GM12878 (cell line): ENCODE data around the gene CLIP2. TPM values are rescaled to one million over a fixed set of nuclear protein-coding genes. Genes with fewer than 3 reads are reported as not detected.
A peak's percentile ranks its signal among the peaks of the same experiment; 100 is the strongest.

Experiments
- ATAC-seq: fragments of 200-7000 bp; cut with Tn5 transposase; 3 replicates; pipeline ENCODE4 v1.9.1; 2020; ENCODE audit warnings: mild to moderate bottlenecking, moderate library complexity
- BruUV-seq: library from RNA; stranded (reverse); fragments of 400-500 nt; replicated peaks from 2 replicates; lab custom pipeline; 2021; lab: Mats Ljungman, UMichigan
- CTCF ChIA-PET: fragments of 300-600 bp; sonication (Branson Sonifier 250); formaldehyde crosslinking; extraction: SDS; loops from one replicate; lab custom pipeline; 2021; ENCODE audit warnings: inconsistent platforms; lab: Yijun Ruan, JAX
- POLR2A ChIA-PET: fragments of 350-600 bp; formaldehyde crosslinking; extraction: SDS; loops from one replicate; lab custom pipeline; 2021; ENCODE audit warnings: inconsistent platforms; lab: Charles Lee
- RAD21 ChIA-PET: fragments of 300-600 bp; sonication (Branson Sonifier 250); formaldehyde crosslinking; loops from one replicate; lab custom pipeline; 2023; ENCODE audit warnings: antibody characterized with exemption; ENCODE audit not compliant: unreplicated experiment; lab: Charles Lee
- SMC1A ChIA-PET: fragments of 300-600 bp; sonication (Branson Sonifier 250); formaldehyde crosslinking; loops from one replicate; lab custom pipeline; 2023; ENCODE audit not compliant: unreplicated experiment, uncharacterized antibody; lab: Charles Lee
- DNase-seq: peaks from one replicate; pipeline ENCODE4 v3.0.0-alpha.2; 2011; ENCODE audit warnings: low read depth, low spot score
- FAIRE-seq: peaks from 3 replicates; lab custom pipeline; 2011; peaks lifted over from hg19 to GRCh38; lab: Jason Lieb, UNC
- H2AFZ ChIP-seq: 2 replicates; pipeline ENCODE4 v1.6.0; 2011; ENCODE audit warnings: low read depth, low read length, control low read depth; ENCODE audit not compliant: control insufficient read depth
- H3K27ac ChIP-seq: 2 replicates; pipeline ENCODE4 v1.5.1; 2011; ENCODE audit warnings: control low read depth; ENCODE audit not compliant: control insufficient read depth, insufficient read depth
- H3K27me3 ChIP-seq, 2 experiments: replicated peaks in 1 of 2; 2 replicates each; pipeline versions ENCODE4 v1.6.0 to v1.6.1; 2011; ENCODE audit warnings: low read length in 1 of 2; ENCODE audit not compliant: control insufficient read depth in 2 of 2, insufficient read depth in 2 of 2
- H3K36me3 ChIP-seq, 2 experiments: 2 replicates each; pipeline ENCODE4 v1.5.1; 2011; ENCODE audit warnings: low read length in 1 of 2; ENCODE audit not compliant: control insufficient read depth in 2 of 2, insufficient read depth in 2 of 2
- H3K4me1 ChIP-seq: 2 replicates; pipeline ENCODE4 v1.6.1; 2011; ENCODE audit warnings: mild to moderate bottlenecking, low read length, moderate library complexity, mixed read lengths; ENCODE audit not compliant: control insufficient read depth, insufficient read depth
- H3K4me2 ChIP-seq: 2 replicates; pipeline ENCODE4 v1.6.0; 2011; ENCODE audit warnings: control low read depth; ENCODE audit not compliant: control insufficient read depth, insufficient read depth
- H3K4me3 ChIP-seq: fragments of 200-600 bp; sonication (generic); 2 replicates; pipeline ENCODE4 v1.5.1; 2016
- H3K79me2 ChIP-seq: 2 replicates; pipeline ENCODE4 v1.6.0; 2011; ENCODE audit warnings: low read length; ENCODE audit not compliant: control insufficient read depth, insufficient read depth
- H3K9ac ChIP-seq: 2 replicates; pipeline ENCODE4 v1.8.0; 2011; ENCODE audit warnings: low read length, control low read depth, mixed read lengths; ENCODE audit not compliant: control insufficient read depth, insufficient read depth
- H3K9me3 ChIP-seq: replicated peaks from 3 replicates; pipeline ENCODE4 v1.5.1; 2011; ENCODE audit warnings: mild to moderate bottlenecking, low read length; ENCODE audit not compliant: control insufficient read depth, insufficient read depth
- H4K20me1 ChIP-seq: 2 replicates; pipeline ENCODE4 v1.6.0; 2011; ENCODE audit not compliant: control insufficient read depth, insufficient read depth
- CHD4 ChIP-seq: fragments of 200-600 bp; sonication (generic); IDR thresholded peaks from 2 replicates; pipeline ENCODE4 v1.6.1; 2016; ENCODE audit warnings: mild to moderate bottlenecking
- EED ChIP-seq: sonication (generic); IDR thresholded peaks from 2 replicates; pipeline ENCODE4 v1.6.1; 2016; ENCODE audit warnings: antibody characterized with exemption, low read depth
- IKZF1 ChIP-seq: fragments of 450-650 bp; conservative IDR thresholded peaks from 2 replicates; pipeline ENCODE4 v1.6.1; 2017; ENCODE audit warnings: antibody characterized with exemption, mild to moderate bottlenecking
- JUND ChIP-seq: IDR thresholded peaks from 2 replicates; pipeline ENCODE4 v1.6.1; 2012; ENCODE audit warnings: low read depth, mild to moderate bottlenecking, low read length, improper control_type of control experiment, moderate library complexity
- LARP7 ChIP-seq: fragments of 450-650 bp; IDR thresholded peaks from 2 replicates; pipeline ENCODE4 v1.6.1; 2017; ENCODE audit warnings: mild to moderate bottlenecking
- MTA2 ChIP-seq: fragments of 450-650 bp; IDR thresholded peaks from 2 replicates; pipeline ENCODE4 v1.6.1; 2016; ENCODE audit warnings: low read depth, mild to moderate bottlenecking, moderate library complexity
- MYB ChIP-seq: fragments of 150-350 bp; IDR thresholded peaks from 2 replicates; pipeline ENCODE4 v1.6.1; 2014; ENCODE audit warnings: mild to moderate bottlenecking, low read depth, low read length, borderline replicate concordance
- MYC ChIP-seq: IDR thresholded peaks from 2 replicates; pipeline ENCODE4 v1.6.1; 2011; ENCODE audit warnings: mild to moderate bottlenecking, low read length, moderate library complexity, inconsistent platforms; ENCODE audit not compliant: insufficient read depth, insufficient replicate concordance, insufficient read length, severe bottlenecking
- POU2F2 ChIP-seq: IDR thresholded peaks from 3 replicates; pipeline ENCODE4 v1.6.1; 2011; ENCODE audit warnings: low read depth, mild to moderate bottlenecking, low read length, borderline replicate concordance
- RCOR1 ChIP-seq: conservative IDR thresholded peaks from 2 replicates; pipeline ENCODE4 v1.6.1; 2012; ENCODE audit warnings: low read depth, low read length, improper control_type of control experiment
- TCF12 ChIP-seq: IDR thresholded peaks from 2 replicates; pipeline ENCODE4 v1.6.1; 2011; ENCODE audit warnings: low read depth, mild to moderate bottlenecking, low read length
- YBX1 ChIP-seq: fragments of 450-650 bp; IDR thresholded peaks from 2 replicates; pipeline ENCODE4 v1.6.1; 2016; ENCODE audit warnings: antibody characterized with exemption
- WGBS: methylation state at CpG from one replicate; pipeline ENCODE4 v1.1.6; 2016; ENCODE audit warnings: low lambda C conversion rate; ENCODE audit not compliant: insufficient replicate concordance, insufficient coverage; ENCODE audit errors: missing lambda C conversion rate; 5-methylcytosine and 5-hydroxymethylcytosine counted together
- in situ Hi-C: fragments of 300-500 bp; cut with MboI; formaldehyde crosslinking; loops from 9 replicates; pipeline ENCODE4 v1.14.3; 2018; ENCODE audit warnings: mixed read lengths
- intact Hi-C: fragments of 100-400 bp; cut with micrococcal nuclease; formaldehyde crosslinking; loops from one replicate; pipeline ENCODE4 v1.14.2; 2022; ENCODE audit not compliant: unreplicated experiment
- polyA plus RNA-seq, 11 experiments: library from polyadenylated mRNA; depleted of rRNA in 4 of 11; unstranded in 6 of 11; stranded (reverse) in 5 of 11; fragments of >200 nt; fragmentation: Nextera tagmentation in 4 of 11; fragmentation: Illumina TruSeq in 1 of 11; extraction: Ambion mirVana in 4 of 11; extraction: Trizol in 1 of 11; gene quantifications; 1 replicate in 1 of 11; 2 replicates in 10 of 11; pipeline versions ENCODE4 v1.2.1 to v1.2.3, GENCODE V29; 2011 to 2016; ENCODE audit warnings: inconsistent platforms in 2 of 11, missing spikeins in 2 of 11, low read depth in 1 of 11
- total RNA-seq, 4 experiments: library from RNA; depleted of rRNA in 3 of 4; stranded (reverse); fragments of >200 nt in 3 of 4; fragmentation: Illumina TruSeq in 1 of 4; extraction: Trizol in 1 of 4; gene quantifications; 2 replicates each; pipeline versions ENCODE4 v1.2.1 to v1.2.3, GENCODE V29; 2013 to 2021
- TF ChIP-seq, protein P1 (sequence below): IDR thresholded peaks from 2 replicates; pipeline ENCODE4 v1.6.1; 2012; ENCODE audit warnings: low read depth, low read length, improper control_type of control experiment
- TF ChIP-seq, protein P2 (sequence below): fragments of 450-650 bp; IDR thresholded peaks from 2 replicates; pipeline ENCODE4 v1.6.1; 2017; ENCODE audit warnings: low read depth, mild to moderate bottlenecking, moderate library complexity
- TF ChIP-seq, protein P3 (sequence below): fragments of 450-650 bp; conservative IDR thresholded peaks from 2 replicates; pipeline ENCODE4 v1.6.1; 2017; ENCODE audit warnings: mild to moderate bottlenecking, moderate library complexity
- TF ChIP-seq, protein P4 (sequence below): fragments of 150-350 bp; IDR thresholded peaks from 2 replicates; pipeline ENCODE4 v1.6.1; 2016; ENCODE audit warnings: low read depth, low read length

CLIP2 gene
- total and polyA plus RNA-seq, 10 of the 15 experiments (the other 5 are each of a cell fraction or from before 2014, with no cell fraction given) = 0.26 to 56.3 (median 21.0) TPM

DNA sequence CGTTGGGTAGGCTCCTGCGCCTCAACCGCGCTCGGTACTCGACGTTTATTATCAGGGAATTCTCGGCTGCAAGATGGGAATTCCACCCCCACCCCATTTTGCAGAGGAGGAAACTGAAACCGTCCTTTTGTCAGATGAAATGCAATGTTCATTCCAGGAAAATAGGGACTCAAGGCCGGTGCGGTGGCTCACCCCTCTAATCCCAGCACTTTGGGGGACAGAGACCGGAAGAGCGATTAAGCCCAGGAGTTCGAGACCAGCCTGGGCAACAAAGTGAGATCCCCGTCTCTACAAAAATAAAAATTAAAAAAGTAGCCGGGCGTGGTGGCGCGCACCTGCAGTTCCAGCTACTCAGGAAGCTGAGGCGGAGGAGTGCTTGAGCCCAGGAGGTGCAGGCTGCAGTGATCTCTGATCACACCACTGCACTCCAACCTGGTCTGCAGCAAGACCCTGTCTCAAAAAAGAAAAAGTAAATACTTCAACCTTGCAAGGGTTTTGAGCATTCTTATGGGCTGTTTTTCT lies 34.3 kb upstream of the CLIP2 start:
- H3K4me1 ChIP-seq = peaks cover 33% of the 10 kb centered on the region
- ChIA-PET CTCF (interaction anchor here (0.5 to 1.8 kb wide), 3 partner anchors 43 to 155 kb away, joined by 3 to 9 read pairs (median 5); no protein-coding TSS in a partner anchor), SMC1A (interaction anchor here (0.8 to 1.2 kb wide), 5 partner anchors 11 to 38 kb away, joined by 3 to 7 read pairs (median 4); no protein-coding TSS in a partner anchor), RAD21 (interaction anchor here (0.6 to 3.1 kb wide), 10 partner anchors 9 to 146 kb away, joined by 3 to 20 read pairs (median 4); no protein-coding TSS in a partner anchor), POLR2A (interaction anchor here (0.6 to 2.0 kb wide), 6 partner anchors 9 to 45 kb away, joined by 3 to 7 read pairs (median 5); partner anchors contain the start of gene LAT2)
- peak overlapping the region; percentile 82 for H3K9ac ChIP-seq
- H2AFZ ChIP-seq = peak overlapping the region; percentile 65
- no peak for FAIRE-seq
- BruUV-seq = TSS peak; percentile 95
- peak; percentile 33 for ATAC-seq
- no peak for DNase-seq
- intact Hi-C loops (loop anchor here (1.0 to 5.0 kb wide), 4 partner anchors 17 to 38 kb away; partner anchors contain the start of gene CLIP2), in situ Hi-C loops (no loop called here)
- no peaks in the 10 kb centered on the region for H4K20me1 ChIP-seq
- peaks cover 32% of the 10 kb centered on the region for H3K79me2 ChIP-seq
- peak overlapping the region; percentile 88 for H3K27ac ChIP-seq
- WGBS = under 1% methylated on average over 20 of the region's 20 CpGs
- peak overlapping the region; percentile 44 for H3K4me2 ChIP-seq
- peak overlapping the region; percentile 78 for H3K4me3 ChIP-seq
- no peaks in the 10 kb centered on the region for H3K9me3 ChIP-seq
- no peaks in the 10 kb centered on the region for H3K27me3 ChIP-seq
- H3K36me3 ChIP-seq = peaks cover 5 to 7% of the 10 kb centered on the region in 2 experiments
- TF ChIP-seq LARP7 = 0 out of 2 replicates have a peak, but pooled peaks have one; percentile 36
- no peak for TF ChIP-seq MYC
- TF ChIP-seq IKZF1 = peak; percentile 86
- TF ChIP-seq, protein P1, sequence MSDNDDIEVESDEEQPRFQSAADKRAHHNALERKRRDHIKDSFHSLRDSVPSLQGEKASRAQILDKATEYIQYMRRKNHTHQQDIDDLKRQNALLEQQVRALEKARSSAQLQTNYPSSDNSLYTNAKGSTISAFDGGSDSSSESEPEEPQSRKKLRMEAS = no peak
- 0 out of 2 replicates have a peak, but pooled peaks have one; percentile 28 for TF ChIP-seq TCF12
- no peak for TF ChIP-seq RCOR1
- TF ChIP-seq YBX1 = no peak
- TF ChIP-seq, protein P2, sequence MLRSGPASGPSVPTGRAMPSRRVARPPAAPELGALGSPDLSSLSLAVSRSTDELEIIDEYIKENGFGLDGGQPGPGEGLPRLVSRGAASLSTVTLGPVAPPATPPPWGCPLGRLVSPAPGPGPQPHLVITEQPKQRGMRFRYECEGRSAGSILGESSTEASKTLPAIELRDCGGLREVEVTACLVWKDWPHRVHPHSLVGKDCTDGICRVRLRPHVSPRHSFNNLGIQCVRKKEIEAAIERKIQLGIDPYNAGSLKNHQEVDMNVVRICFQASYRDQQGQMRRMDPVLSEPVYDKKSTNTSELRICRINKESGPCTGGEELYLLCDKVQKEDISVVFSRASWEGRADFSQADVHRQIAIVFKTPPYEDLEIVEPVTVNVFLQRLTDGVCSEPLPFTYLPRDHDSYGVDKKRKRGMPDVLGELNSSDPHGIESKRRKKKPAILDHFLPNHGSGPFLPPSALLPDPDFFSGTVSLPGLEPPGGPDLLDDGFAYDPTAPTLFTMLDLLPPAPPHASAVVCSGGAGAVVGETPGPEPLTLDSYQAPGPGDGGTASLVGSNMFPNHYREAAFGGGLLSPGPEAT = 0 out of 2 replicates have a peak, but pooled peaks have one; percentile 18
- 0 out of 2 replicates have a peak, but pooled peaks have one; percentile 87 for TF ChIP-seq CHD4
- TF ChIP-seq JUND = no peak
- no peak for TF ChIP-seq POU2F2
- TF ChIP-seq, protein P3, sequence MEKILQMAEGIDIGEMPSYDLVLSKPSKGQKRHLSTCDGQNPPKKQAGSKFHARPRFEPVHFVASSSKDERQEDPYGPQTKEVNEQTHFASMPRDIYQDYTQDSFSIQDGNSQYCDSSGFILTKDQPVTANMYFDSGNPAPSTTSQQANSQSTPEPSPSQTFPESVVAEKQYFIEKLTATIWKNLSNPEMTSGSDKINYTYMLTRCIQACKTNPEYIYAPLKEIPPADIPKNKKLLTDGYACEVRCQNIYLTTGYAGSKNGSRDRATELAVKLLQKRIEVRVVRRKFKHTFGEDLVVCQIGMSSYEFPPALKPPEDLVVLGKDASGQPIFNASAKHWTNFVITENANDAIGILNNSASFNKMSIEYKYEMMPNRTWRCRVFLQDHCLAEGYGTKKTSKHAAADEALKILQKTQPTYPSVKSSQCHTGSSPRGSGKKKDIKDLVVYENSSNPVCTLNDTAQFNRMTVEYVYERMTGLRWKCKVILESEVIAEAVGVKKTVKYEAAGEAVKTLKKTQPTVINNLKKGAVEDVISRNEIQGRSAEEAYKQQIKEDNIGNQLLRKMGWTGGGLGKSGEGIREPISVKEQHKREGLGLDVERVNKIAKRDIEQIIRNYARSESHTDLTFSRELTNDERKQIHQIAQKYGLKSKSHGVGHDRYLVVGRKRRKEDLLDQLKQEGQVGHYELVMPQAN = 0 out of 2 replicates have a peak, but pooled peaks have one; percentile 29
- peak; percentile 33; the same call in 1 of the 2 replicates for TF ChIP-seq MTA2
- TF ChIP-seq MYB = no peak
- peak; percentile 66 for TF ChIP-seq EED
- TF ChIP-seq, protein P4, sequence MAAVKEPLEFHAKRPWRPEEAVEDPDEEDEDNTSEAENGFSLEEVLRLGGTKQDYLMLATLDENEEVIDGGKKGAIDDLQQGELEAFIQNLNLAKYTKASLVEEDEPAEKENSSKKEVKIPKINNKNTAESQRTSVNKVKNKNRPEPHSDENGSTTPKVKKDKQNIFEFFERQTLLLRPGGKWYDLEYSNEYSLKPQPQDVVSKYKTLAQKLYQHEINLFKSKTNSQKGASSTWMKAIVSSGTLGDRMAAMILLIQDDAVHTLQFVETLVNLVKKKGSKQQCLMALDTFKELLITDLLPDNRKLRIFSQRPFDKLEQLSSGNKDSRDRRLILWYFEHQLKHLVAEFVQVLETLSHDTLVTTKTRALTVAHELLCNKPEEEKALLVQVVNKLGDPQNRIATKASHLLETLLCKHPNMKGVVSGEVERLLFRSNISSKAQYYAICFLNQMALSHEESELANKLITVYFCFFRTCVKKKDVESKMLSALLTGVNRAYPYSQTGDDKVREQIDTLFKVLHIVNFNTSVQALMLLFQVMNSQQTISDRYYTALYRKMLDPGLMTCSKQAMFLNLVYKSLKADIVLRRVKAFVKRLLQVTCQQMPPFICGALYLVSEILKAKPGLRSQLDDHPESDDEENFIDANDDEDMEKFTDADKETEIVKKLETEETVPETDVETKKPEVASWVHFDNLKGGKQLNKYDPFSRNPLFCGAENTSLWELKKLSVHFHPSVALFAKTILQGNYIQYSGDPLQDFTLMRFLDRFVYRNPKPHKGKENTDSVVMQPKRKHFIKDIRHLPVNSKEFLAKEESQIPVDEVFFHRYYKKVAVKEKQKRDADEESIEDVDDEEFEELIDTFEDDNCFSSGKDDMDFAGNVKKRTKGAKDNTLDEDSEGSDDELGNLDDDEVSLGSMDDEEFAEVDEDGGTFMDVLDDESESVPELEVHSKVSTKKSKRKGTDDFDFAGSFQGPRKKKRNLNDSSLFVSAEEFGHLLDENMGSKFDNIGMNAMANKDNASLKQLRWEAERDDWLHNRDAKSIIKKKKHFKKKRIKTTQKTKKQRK = no peak
